WERI-Rb-1 (cell line): ENCODE data around the gene DDX56.

ENCODE experiments used
- DNase-seq: peaks from one replicate; pipeline ENCODE4 v3.0.0-alpha.2; 2020
- H3K27ac ChIP-seq: fragments of 250-450 bp; sonication (Bioruptor Pico); 2 replicates; pipeline ENCODE4 v1.5.1; 2020; ENCODE audit warnings: mild to moderate bottlenecking, moderate library complexity
- H3K27me3 ChIP-seq: fragments of 250-450 bp; sonication (Bioruptor Pico); 2 replicates; pipeline ENCODE4 v1.5.1; 2021; ENCODE audit warnings: mild to moderate bottlenecking, low read depth, moderate library complexity; ENCODE audit not compliant: insufficient read depth, severe bottlenecking
- H3K36me3 ChIP-seq: fragments of 250-450 bp; sonication (Bioruptor Pico); 2 replicates; pipeline ENCODE4 v1.5.1; 2020; ENCODE audit warnings: mild to moderate bottlenecking, moderate library complexity
- H3K4me3 ChIP-seq: 2 replicates; pipeline ENCODE4 v1.5.1; 2011; ENCODE audit warnings: low read depth, mild to moderate bottlenecking, control low read depth, low read length
- H3K9me3 ChIP-seq: fragments of 250-450 bp; sonication (Bioruptor Pico); 2 replicates; pipeline ENCODE4 v1.5.1; 2021; ENCODE audit warnings: mild to moderate bottlenecking, moderate library complexity; ENCODE audit not compliant: severe bottlenecking
- TF ChIP-seq, protein P1 (sequence below): IDR thresholded peaks from 2 replicates; pipeline ENCODE4 v1.5.1; 2011; ENCODE audit warnings: low read depth, mild to moderate bottlenecking, control low read depth, inconsistent platforms, low read length

DDX56 gene

DNA sequence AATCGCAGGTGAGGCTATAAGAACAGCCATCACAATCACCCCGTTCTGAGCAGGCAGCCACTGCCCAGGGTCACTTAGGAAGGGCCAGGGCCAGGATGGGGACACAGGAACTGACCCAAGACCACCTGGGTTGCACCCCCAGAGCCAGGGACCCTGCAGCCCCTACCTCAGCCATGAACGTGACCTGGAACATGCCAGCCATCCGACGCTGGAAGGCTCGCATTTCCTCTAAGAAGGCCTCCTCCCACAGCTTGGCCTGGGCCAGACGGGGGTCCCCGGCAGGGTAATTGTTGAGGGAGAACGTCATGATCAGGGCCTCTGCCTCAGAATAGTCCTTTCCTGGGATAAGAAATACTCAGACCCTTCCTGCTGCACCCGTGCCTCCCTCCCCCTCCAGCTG, 37.6 kb downstream of the DDX56 start:
- Histone ChIP-seq H3K27me3 (no peaks in the 10 kb centered on the region), H3K4me3 (no peak overlapping the region), H3K9me3 (no peaks in the 10 kb centered on the region), H3K36me3 (no peaks in the 10 kb centered on the region), H3K27ac (no peak overlapping the region)
- DNase-seq, result no peak
- TF ChIP-seq, protein P1, sequence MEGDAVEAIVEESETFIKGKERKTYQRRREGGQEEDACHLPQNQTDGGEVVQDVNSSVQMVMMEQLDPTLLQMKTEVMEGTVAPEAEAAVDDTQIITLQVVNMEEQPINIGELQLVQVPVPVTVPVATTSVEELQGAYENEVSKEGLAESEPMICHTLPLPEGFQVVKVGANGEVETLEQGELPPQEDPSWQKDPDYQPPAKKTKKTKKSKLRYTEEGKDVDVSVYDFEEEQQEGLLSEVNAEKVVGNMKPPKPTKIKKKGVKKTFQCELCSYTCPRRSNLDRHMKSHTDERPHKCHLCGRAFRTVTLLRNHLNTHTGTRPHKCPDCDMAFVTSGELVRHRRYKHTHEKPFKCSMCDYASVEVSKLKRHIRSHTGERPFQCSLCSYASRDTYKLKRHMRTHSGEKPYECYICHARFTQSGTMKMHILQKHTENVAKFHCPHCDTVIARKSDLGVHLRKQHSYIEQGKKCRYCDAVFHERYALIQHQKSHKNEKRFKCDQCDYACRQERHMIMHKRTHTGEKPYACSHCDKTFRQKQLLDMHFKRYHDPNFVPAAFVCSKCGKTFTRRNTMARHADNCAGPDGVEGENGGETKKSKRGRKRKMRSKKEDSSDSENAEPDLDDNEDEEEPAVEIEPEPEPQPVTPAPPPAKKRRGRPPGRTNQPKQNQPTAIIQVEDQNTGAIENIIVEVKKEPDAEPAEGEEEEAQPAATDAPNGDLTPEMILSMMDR, result no peak

DNA sequence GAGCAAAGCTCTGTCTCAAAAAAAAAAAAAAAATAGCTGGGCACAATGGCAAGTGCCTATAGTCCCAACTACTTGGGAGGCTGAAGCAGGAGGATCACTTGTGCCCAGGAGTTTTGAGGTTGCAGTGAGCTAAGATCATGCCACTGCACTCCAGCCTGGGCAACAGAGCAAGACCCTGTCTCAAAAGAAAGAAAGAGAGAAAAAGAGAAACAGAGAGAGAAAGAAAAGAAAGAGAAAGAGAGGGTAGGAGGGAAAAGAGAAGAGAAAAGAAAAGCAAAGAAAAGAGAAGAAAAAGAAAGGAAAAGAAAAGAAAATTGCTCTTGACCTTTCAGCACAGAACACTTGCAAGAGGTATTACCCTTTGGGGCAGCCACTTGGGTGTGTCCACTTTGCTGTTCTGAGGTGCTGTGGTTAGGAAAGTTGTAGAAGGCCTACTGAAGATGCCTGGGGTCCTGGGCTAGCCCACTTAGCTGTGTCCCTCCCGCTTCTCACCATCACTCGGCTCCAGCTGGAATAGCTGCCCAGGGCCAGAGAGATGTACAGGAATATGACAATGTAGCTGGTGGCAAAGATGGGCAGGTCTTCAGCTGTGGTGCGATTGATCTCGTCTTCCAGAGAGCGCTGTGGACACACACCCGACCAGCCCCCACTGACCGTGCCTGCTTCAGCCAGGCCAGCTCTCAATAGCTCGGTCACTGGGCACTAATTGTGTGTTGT, 38.2 kb downstream of the DDX56 start:
- Histone ChIP-seq H3K4me3 (no peak overlapping the region), H3K9me3 (no peaks in the 10 kb centered on the region), H3K27ac (no peak overlapping the region), H3K36me3 (no peaks in the 10 kb centered on the region), H3K27me3 (no peaks in the 10 kb centered on the region)
- no peak for DNase-seq
- TF ChIP-seq, protein P1, result no peak

DNA sequence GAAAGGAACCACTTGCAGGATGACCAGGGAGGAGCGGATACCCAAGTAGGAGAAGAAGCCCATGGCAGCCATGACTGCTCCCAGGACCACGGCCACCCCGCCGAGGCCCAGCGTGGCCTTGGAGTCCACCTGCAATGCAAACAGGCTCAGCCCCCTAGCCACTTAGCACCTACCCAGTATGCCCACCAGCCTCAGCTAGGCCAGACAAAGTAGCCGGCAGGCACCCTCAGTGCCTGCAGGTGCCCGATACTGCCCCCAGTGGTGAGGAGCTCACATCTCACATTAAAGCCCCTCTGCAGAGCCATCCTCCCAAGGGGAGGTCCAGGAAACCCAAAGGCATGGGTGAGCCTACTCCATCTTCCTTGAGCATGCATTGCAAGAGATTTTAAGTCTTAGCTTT, 39.2 kb downstream of the DDX56 start:
- peak; percentile 73 for DNase-seq

DNA sequence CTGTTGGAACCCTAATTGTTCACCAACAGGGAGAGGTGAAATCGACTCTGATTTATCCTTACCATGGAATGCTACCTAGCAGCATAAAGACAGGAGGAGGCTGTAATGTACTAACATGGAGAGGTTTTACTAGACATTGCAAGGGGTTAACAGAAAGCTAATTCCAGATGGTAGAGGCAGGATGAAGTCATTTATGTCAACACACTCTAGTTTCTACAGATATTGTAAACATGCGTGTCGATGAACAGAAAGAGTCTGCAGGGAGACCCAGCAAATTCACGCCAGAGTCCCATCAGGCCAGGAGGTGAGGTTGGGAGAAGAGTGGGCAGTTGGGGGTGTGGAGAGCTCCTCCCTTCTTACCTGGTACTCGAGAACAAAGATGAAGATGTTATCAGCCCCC, 39.6 kb downstream of the DDX56 start:
- H3K9me3 ChIP-seq, result no peaks in the 10 kb centered on the region
- no peak overlapping the region for H3K27ac ChIP-seq
- no peaks in the 10 kb centered on the region for H3K36me3 ChIP-seq
- DNase-seq, result no peak
- TF ChIP-seq, protein P1, result no peak
- no peak overlapping the region for H3K4me3 ChIP-seq
- no peaks in the 10 kb centered on the region for H3K27me3 ChIP-seq

More for the DNA sequence above, 39.2 kb downstream of the DDX56 start:
- H3K27me3 ChIP-seq, result no peaks in the 10 kb centered on the region
- no peaks in the 10 kb centered on the region for H3K9me3 ChIP-seq
- H3K4me3 ChIP-seq, result no peak overlapping the region
- H3K27ac ChIP-seq, result no peak overlapping the region
- H3K36me3 ChIP-seq, result no peaks in the 10 kb centered on the region
- TF ChIP-seq, protein P1, result peak; percentile 89

DNA sequence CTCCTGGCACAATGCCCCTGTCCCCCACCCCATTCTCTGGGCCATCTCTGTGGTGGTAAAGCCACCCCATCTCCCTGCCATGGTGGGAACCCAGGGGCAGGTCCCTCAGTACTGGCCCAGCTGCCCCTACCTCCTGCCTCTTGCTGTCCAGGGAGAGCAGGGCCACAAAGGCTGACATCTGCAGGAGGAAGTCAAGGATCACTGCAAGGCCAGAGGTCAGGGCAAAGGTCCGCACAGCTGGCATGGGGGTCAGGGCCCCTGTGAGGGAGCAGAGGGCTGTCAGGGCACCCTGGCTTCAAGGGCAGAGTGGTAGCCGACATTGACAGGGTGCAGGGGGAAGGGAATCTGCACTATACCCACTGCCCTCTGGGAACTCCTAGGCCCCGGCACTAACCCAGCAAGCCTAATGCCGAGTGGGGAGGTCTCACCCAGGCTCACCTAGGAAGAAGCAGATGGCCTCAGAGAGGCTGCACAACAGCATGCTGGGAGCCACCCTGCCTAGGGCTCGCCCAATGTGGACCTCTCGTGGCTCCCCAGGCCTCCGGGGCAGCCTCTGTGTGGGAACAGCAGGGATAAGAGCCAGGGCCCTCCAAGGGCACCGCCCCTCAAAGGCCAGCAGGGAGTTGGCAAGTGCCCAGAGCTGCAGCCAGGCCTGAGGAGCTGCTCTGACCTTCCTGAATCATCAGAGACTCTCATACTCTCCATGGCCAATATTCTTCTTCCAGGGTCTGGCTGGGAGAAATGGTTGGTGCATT, 40.2 kb downstream of the DDX56 start:
- no peaks in the 10 kb centered on the region for H3K36me3 ChIP-seq
- no peaks in the 10 kb centered on the region for H3K9me3 ChIP-seq
- no peak for DNase-seq
- no peak overlapping the region for H3K27ac ChIP-seq
- TF ChIP-seq, protein P1, result no peak
- no peak overlapping the region for H3K4me3 ChIP-seq
- H3K27me3 ChIP-seq, result no peaks in the 10 kb centered on the region
